ENCODE measurements around the gene PPP1R9B.
A peak's percentile ranks its signal among the peaks of the same experiment; 100 is the strongest.

The PPP1R9B gene

DNA sequence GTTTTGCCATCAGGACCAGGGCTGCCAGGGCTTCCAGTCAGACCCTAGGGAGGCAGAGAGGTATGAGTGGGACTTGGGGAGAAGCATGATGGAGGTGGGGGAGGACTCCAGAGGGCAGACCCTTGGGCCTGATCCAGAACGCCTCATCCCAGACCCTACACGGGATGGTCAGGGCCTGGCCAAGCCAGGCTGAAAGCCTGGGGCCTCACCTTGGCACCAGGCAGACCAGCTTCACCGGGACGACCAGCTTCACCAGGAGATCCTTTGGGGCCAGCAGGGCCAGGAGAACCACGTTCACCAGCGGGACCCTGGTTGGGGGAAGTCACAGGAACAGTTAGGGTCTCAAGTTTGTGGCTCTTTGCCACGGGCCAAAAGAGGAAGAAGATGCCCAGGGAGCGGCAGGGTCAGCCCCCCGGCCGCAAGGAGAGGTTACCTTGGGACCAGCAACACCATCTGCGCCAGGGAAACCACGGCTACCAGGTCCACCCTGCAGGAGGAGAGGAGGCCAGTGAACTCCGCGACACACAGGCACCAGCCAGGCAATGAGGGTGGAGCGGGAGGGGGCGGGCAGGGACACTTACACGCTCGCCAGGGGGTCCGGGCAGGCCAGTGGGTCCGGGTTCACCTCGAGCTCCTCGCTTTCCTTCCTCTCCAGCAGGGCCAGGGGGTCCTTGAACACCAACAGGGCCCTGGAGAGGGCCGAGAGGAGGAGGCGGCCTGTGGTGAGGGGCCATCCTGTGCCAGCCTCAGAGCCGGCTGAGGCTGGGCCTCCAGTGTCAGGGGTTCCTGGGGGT lies 43.9 kb upstream of the PPP1R9B start:
- H3K4me3 ChIP-seq (ENCODE audit: low read length in 2 of 2), result peak overlapping the region in 1 of 2 donors; percentile 46

DNA sequence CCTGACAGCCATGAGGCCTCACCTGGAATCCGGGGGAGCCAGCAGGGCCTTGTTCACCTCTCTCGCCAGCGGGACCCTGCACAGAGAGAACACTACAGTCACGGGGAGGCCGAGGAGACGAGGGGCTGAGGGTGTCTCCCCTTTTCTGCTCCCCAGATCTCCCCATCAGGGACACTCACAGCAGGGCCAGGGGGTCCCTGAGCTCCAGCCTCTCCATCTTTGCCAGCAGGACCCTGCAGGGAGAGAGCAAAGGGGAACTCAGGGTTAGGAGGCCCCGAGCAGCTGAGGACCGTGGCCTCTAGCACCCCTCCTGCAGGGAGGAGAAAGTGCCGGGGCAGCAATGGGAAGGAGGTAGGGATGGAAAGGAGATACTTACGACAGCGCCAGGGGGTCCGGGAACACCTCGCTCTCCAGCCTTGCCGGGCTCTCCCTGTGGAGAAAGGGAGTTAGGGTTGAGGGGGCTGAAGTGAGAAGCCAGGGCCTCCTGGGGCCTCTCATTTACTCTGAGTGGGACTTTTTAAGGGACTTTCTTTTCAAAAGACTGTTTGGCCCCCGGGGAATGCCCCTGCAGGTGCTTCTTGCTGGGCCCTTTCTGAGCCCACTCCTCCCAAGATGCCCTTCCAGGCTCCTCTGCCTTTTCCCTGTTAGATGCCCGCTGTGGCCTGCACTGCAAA lies 42.3 kb upstream of the PPP1R9B start:
- H2BK12ac ChIP-seq (ENCODE audit: low read length), result no peak overlapping the region
- no peak overlapping the region for H3K9ac ChIP-seq (ENCODE audit: low read depth, low read length, poor library complexity)
- peak overlapping the region; percentile 68 for H2AK5ac ChIP-seq (ENCODE audit: low read depth, low read length)
- DNase-seq (ENCODE audit: low spot score), result no peak
- no peak overlapping the region for H3K4me3 ChIP-seq (ENCODE audit: low read length in 2 of 2)
- H3K79me1 ChIP-seq (ENCODE audit: low read depth, low read length), result peaks cover 1% of the 10 kb centered on the region
- H3K27ac ChIP-seq (replicated peaks; ENCODE audit: low read length), result no peak overlapping the region
- no peak overlapping the region for H3K18ac ChIP-seq (ENCODE audit: low read length)
- no peak overlapping the region for H3K14ac ChIP-seq (ENCODE audit: low read length)
- H2BK5ac ChIP-seq (ENCODE audit: low read length), result no peak overlapping the region
- H2BK15ac ChIP-seq (ENCODE audit: low read length), result no peak overlapping the region
- H3K23ac ChIP-seq (ENCODE audit: low read depth, low read length, poor library complexity), result no peak overlapping the region
- no peak overlapping the region for H4K91ac ChIP-seq (ENCODE audit: low read depth, low read length, poor library complexity)
- no peaks in the 10 kb centered on the region for H3K4me1 ChIP-seq (ENCODE audit: control insufficient read depth in 2 of 2, insufficient read depth in 1 of 2, low read depth in 1 of 2, low read length in 2 of 2)
- no peak overlapping the region for H4K8ac ChIP-seq (ENCODE audit: low read depth, low read length)
- H2BK120ac ChIP-seq (ENCODE audit: low read depth, low read length), result no peak overlapping the region
- no peak overlapping the region for H3K4ac ChIP-seq (ENCODE audit: low read length)
- no CpG with 5 or more reads among the region's 16 CpGs for whole genome bisulfite sequencing, 2 donors (ENCODE audit: extremely low coverage in 2 of 2, insufficient read length in 2 of 2, insufficient replicate concordance in 1 of 2)
- no peaks in the 10 kb centered on the region for H3K9me3 ChIP-seq (replicated peaks in 1 of 2; ENCODE audit: control insufficient read depth in 2 of 2, insufficient read depth in 1 of 2, low read depth in 1 of 2, low read length in 2 of 2)
- peaks cover 0 to 38% (median 0%) of the 10 kb centered on the region in 3 experiments for H3K27me3 ChIP-seq (ENCODE audit: control insufficient read depth in 3 of 3, insufficient read depth in 3 of 3, low read depth in 1 of 3, low read length in 3 of 3)
- H3K36me3 ChIP-seq (replicated peaks in 1 of 2; ENCODE audit: control insufficient read depth in 2 of 2, insufficient read depth in 2 of 2, low read length in 2 of 2), result peaks cover 0 to 9% of the 10 kb centered on the region in 2 donors
- H3K4me2 ChIP-seq (ENCODE audit: insufficient read depth, low read length, poor library complexity, severe bottlenecking), result no peak overlapping the region
- H2AFZ ChIP-seq (ENCODE audit: low read length), result no peak overlapping the region

More for the DNA sequence above, 43.9 kb upstream of the PPP1R9B start:
- no peak overlapping the region for H2BK120ac ChIP-seq (ENCODE audit: low read depth, low read length)
- DNase-seq (ENCODE audit: low spot score), result no peak
- H2BK12ac ChIP-seq (ENCODE audit: low read length), result no peak overlapping the region
- H3K4ac ChIP-seq (ENCODE audit: low read length), result peak overlapping the region; percentile 89
- peaks cover 0 to 9% of the 10 kb centered on the region in 2 donors for H3K36me3 ChIP-seq (replicated peaks in 1 of 2; ENCODE audit: control insufficient read depth in 2 of 2, insufficient read depth in 2 of 2, low read length in 2 of 2)
- no peaks in the 10 kb centered on the region for H3K4me1 ChIP-seq (ENCODE audit: control insufficient read depth in 2 of 2, insufficient read depth in 1 of 2, low read depth in 1 of 2, low read length in 2 of 2)
- no peak overlapping the region for H3K27ac ChIP-seq (replicated peaks; ENCODE audit: low read length)
- peak overlapping the region; percentile 17 for H3K18ac ChIP-seq (ENCODE audit: low read length)
- H3K9ac ChIP-seq (ENCODE audit: low read depth, low read length, poor library complexity), result peak overlapping the region; percentile 63
- no peak overlapping the region for H4K91ac ChIP-seq (ENCODE audit: low read depth, low read length, poor library complexity)
- no peak overlapping the region for H3K14ac ChIP-seq (ENCODE audit: low read length)
- H4K8ac ChIP-seq (ENCODE audit: low read depth, low read length), result peak overlapping the region; percentile 43
- H3K4me2 ChIP-seq (ENCODE audit: insufficient read depth, low read length, poor library complexity, severe bottlenecking), result no peak overlapping the region
- H2BK15ac ChIP-seq (ENCODE audit: low read length), result peak overlapping the region; percentile 4
- H2BK5ac ChIP-seq (ENCODE audit: low read length), result no peak overlapping the region
- peak overlapping the region; percentile 37 for H2AK5ac ChIP-seq (ENCODE audit: low read depth, low read length)
- H3K23ac ChIP-seq (ENCODE audit: low read depth, low read length, poor library complexity), result no peak overlapping the region
- no peak overlapping the region for H2AFZ ChIP-seq (ENCODE audit: low read length)
- peaks cover 0 to 50% (median 4%) of the 10 kb centered on the region in 3 experiments for H3K27me3 ChIP-seq (ENCODE audit: control insufficient read depth in 3 of 3, insufficient read depth in 3 of 3, low read depth in 1 of 3, low read length in 3 of 3)
- WGBS, 2 donors (ENCODE audit: extremely low coverage in 2 of 2, insufficient read length in 2 of 2, insufficient replicate concordance in 1 of 2), result no CpG with 5 or more reads among the region's 25 CpGs
- no peaks in the 10 kb centered on the region for H3K9me3 ChIP-seq (replicated peaks in 1 of 2; ENCODE audit: control insufficient read depth in 2 of 2, insufficient read depth in 1 of 2, low read depth in 1 of 2, low read length in 2 of 2)
- H3K79me1 ChIP-seq (ENCODE audit: low read depth, low read length), result peaks cover 1% of the 10 kb centered on the region

- no peaks in the 10 kb centered on the region for H3K9me3 ChIP-seq (replicated peaks in 1 of 2; ENCODE audit: control insufficient read depth in 2 of 2, insufficient read depth in 1 of 2, low read depth in 1 of 2, low read length in 2 of 2)
- peaks cover 0 to 9% of the 10 kb centered on the region in 2 donors for H3K36me3 ChIP-seq (replicated peaks in 1 of 2; ENCODE audit: control insufficient read depth in 2 of 2, insufficient read depth in 2 of 2, low read length in 2 of 2)
- WGBS, 2 donors (ENCODE audit: extremely low coverage in 2 of 2, insufficient read length in 2 of 2, insufficient replicate concordance in 1 of 2), result no CpG with 5 or more reads among the region's 4 CpGs
- H3K27ac ChIP-seq (replicated peaks; ENCODE audit: low read length), result no peak overlapping the region
- peaks cover 0 to 33% (median 0%) of the 10 kb centered on the region in 3 experiments for H3K27me3 ChIP-seq (ENCODE audit: control insufficient read depth in 3 of 3, insufficient read depth in 3 of 3, low read depth in 1 of 3, low read length in 3 of 3)
- DNase-seq (ENCODE audit: low spot score), result no peak
- H4K91ac ChIP-seq (ENCODE audit: low read depth, low read length, poor library complexity), result no peak overlapping the region
- no peak overlapping the region for H3K9ac ChIP-seq (ENCODE audit: low read depth, low read length, poor library complexity)
- H3K23ac ChIP-seq (ENCODE audit: low read depth, low read length, poor library complexity), result no peak overlapping the region
- peak overlapping the region; percentile 68 for H2AK5ac ChIP-seq (ENCODE audit: low read depth, low read length)
- H2AFZ ChIP-seq (ENCODE audit: low read length), result no peak overlapping the region
- no peak overlapping the region for H2BK12ac ChIP-seq (ENCODE audit: low read length)
- H3K4me1 ChIP-seq (ENCODE audit: control insufficient read depth in 2 of 2, insufficient read depth in 1 of 2, low read depth in 1 of 2, low read length in 2 of 2), result no peaks in the 10 kb centered on the region
- H2BK120ac ChIP-seq (ENCODE audit: low read depth, low read length), result no peak overlapping the region
- no peak overlapping the region for H3K4me2 ChIP-seq (ENCODE audit: insufficient read depth, low read length, poor library complexity, severe bottlenecking)
- H3K4ac ChIP-seq (ENCODE audit: low read length), result no peak overlapping the region
- peak overlapping the region; percentile 82 for H2BK5ac ChIP-seq (ENCODE audit: low read length)
- no peak overlapping the region for H3K18ac ChIP-seq (ENCODE audit: low read length)
- H3K79me1 ChIP-seq (ENCODE audit: low read depth, low read length), result peaks cover 1% of the 10 kb centered on the region
- no peak overlapping the region for H4K8ac ChIP-seq (ENCODE audit: low read depth, low read length)
- H2BK15ac ChIP-seq (ENCODE audit: low read length), result no peak overlapping the region
- no peak overlapping the region for H3K4me3 ChIP-seq (ENCODE audit: low read length in 2 of 2)
- H3K14ac ChIP-seq (ENCODE audit: low read length), result peak overlapping the region; percentile 56
These were observed 41.7 kb upstream of the PPP1R9B start for GRCh38 chr17:50192144-50192617.

Data from neuronal stem cell (in vitro differentiated cells).